GM20000 (cell line): ENCODE measurements around the gene TMEM125.

Source experiments
- DNase-seq: peaks from one replicate; pipeline ENCODE4 v3.0.0; 2012; ENCODE audit warnings: low spot score
- CTCF ChIP-seq: IDR thresholded peaks from 2 replicates; pipeline ENCODE4 v1.5.1; 2012; ENCODE audit warnings: mild to moderate bottlenecking, control low read depth; ENCODE audit errors: extremely low read depth, missing control alignments

The TMEM125 gene

DNA sequence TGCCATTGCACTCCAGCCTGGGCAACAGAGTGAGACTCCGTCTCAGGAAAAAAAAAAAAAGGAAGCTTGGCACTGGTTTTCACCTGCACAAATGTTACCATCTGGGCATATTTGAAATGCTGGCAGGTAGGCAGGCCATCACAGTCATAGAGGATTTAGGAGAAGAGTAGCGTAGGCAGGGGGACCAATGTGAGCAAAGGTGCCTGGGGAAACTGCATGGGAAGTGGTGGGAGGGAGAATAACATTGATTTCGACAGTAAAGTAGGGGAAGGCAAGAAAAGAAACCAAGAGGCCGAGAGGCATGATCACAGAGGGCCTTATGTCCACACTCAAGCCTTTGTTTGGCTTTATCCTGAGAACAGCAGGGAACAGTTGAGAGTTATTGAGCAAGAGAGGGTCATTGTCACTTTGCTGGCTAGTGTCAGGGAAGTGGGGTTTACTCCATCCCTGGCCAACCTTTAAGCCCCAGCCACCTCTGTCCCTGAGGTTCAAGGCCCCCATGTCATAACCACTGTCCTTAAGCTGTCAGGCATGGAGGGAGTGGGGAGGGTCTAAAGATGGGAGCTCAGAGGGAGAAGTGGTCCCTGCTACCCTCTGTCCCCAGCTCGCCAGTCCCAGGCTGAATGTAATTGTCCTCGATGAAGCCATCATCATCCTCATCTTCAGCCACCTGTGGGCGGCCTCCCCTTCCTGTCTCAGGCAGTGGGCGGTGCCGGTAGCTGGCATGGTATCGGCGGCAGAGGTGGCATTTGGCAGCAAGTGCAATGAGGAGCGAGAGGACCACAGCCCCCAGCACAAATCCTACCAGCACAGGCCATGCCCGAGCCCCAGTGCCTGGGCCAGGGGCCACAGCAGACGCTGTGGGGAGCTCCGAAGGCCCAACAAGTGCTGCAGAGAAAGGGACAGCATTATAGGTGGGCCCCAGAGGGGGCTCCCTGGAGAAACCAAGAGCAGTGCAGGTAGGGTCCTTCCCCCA is 12.7 kb downstream of the TMEM125 start:
- no peak for DNase-seq
- no peak for TF ChIP-seq CTCF

DNA sequence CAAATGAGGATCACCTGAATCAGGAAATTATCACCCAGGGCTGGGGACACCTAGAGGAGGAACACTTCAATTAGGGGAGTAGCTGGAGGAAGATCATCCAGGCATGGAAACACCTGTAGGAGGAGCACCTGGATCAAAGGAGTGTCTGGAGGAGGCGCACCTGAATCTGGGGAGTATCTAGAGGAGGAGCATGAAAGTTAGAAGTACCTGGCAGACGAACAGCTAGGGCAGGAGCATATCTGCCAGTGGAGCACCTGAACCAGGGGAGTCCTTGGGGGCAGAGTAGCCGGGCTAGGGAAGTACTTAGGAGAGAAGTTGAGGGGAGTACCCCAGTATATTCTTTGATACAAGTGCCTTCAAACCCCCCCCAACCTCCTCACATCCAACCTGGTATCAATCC is 14.3 kb downstream of the TMEM125 start:
- no peak for TF ChIP-seq CTCF

DNA sequence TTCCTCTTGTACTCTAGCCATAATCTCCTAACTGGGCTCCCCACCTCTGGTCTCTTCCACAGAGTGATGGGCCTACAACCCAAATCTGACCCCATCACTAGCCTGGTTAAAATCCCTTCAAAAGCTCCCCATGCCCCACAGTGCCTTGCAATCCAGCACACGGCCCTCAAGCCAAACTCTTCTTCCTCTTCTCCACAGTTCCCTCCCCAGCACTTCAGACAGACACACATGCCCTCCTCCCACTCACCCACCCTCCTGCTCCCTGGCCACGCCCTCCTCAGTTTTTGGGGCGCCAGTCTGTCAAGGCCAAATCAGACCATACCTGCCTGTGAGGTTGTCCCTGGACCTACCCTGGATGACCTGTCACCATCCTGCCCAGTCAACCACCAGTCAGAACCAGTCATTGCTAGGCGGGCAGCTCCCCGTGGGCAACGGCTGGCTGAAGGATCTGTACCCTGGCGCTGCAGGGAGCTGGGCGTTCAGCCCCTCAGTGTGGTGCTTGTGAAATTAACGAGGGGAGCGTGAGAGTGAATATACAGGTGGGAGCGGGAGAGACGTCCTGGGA is 14.8 kb downstream of the TMEM125 start:
- no peak for DNase-seq
- TF ChIP-seq CTCF, result no peak

More for the DNA sequence above, 14.3 kb downstream of the TMEM125 start:
- DNase-seq, result no peak

- DNase-seq, result no peak
- TF ChIP-seq CTCF, result no peak
Measured at GRCh38 chr1:43285269-43285990, 15.6 kb downstream of the TMEM125 start, which contains the start of gene C1orf210. Gene C1orf210, minus strand, starts transcription at chr1:43285581. Its CDS starts 2,311 bp downstream, at chr1:43283270.

DNA sequence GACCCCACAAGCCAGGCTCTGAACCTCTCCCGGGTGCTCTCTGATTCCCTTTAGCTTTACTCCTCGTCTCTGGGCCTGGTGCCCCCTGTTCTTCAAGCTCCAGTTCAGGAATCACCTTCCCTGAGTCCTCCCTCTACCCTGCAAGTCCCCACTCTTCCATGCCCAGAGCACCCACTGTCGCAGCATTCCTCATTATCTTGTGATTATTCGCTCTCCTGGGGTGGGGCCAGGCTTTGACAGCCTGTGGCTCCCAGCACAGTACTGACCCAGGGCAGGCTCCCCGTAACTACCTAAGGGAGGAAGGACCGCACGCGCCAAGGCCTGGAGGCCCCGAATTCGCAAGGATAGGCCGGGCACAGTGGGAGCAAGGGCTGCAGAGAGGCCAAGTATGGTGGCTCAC is 16.3 kb downstream of the TMEM125 start:
- no peak for DNase-seq
- TF ChIP-seq CTCF, result no peak

DNA sequence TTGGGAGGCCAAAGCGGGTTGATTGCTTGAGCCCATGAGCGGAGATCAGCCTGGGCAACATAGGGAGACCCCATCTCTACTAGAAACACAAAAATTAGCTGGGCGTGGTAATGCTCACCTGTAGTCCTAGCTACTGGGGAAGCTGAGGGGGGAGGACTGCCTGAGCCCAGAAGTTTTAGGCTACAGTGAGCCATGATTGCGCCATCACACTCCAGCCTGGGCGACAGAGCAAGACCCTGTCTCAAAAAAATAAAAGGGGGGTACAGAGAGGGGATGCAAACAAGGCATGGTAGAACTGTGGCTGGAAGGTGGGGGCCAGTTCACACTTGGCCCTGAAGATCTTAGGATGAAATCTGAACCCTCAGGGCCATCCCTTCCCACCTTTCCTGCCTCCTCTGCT is 16.8 kb downstream of the TMEM125 start:
- DNase-seq, result no peak
- no peak for TF ChIP-seq CTCF
